NCI-H526 treated with DMSO at 0.1 percent for 48 hours (cell line): ENCODE measurements around the gene SLC66A1.

Experiments
- DNase-seq: peaks from one replicate; lab custom pipeline; 2025; lab: John Stamatoyannopoulos, UW

SLC66A1 gene

DNA sequence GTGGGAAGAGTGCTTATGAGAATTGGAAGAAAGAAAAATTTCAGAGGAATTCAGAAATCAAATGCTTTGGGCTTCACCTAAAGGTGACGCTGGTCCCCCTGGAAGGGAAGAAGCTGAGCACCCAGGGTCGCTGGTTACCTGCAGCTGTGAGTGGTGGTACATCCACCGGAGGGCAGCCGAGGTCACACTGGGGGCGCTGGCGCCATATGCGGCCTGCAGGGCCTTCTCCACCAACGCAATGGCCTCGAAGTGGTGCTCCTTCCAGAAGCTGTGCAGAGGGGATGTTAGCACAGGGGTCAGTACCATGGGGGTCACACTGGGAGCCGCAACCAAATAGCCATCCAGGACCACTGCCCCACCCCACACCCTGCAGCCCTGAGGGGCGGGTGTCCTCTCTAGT lies 6.2 kb upstream of the SLC66A1 start:
- no peak for DNase-seq

DNA sequence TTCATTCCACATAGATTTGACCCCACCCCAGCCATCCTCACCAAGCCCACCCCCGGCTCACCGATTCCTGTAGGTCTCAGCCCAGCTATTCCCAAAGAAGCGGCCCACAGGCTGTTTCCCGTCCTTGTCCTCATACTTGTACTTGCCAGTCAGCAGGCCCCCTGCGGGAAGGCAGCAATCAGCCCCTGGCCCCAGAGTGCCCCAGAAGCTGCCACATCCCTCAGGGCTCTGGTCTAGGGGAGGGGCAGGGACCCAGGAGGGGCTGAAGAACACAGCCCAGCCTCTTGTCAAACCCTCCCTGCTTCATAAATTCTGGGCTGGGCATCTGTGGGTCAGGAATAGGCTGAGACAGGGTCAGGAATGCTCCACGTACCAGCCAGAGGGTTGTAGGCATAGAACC lies 5.2 kb upstream of the SLC66A1 start:
- DNase-seq = no peak

- no peak for DNase-seq
These were observed 4.2 kb upstream of the SLC66A1 start for GRCh38 chr1:19307794-19308508.

DNA sequence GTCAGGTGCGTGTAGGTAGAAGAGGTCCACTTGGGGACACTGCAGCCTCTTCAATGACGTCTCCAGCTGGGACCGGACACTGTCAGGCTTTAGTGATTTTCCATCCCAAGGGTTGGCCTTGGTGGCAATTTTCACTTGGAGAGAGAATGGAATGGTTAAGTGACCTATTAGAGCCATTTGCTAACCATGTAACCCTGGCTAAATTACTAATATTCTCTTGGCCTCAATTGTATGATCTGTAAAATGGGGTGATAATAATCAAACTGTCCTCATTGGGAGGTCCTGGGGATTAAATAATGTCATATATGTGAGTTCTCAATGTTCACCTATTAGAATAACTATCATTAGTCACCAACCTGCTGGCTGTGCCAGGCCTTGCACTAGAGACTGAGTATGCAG lies 3.6 kb upstream of the SLC66A1 start:
- no peak for DNase-seq

DNA sequence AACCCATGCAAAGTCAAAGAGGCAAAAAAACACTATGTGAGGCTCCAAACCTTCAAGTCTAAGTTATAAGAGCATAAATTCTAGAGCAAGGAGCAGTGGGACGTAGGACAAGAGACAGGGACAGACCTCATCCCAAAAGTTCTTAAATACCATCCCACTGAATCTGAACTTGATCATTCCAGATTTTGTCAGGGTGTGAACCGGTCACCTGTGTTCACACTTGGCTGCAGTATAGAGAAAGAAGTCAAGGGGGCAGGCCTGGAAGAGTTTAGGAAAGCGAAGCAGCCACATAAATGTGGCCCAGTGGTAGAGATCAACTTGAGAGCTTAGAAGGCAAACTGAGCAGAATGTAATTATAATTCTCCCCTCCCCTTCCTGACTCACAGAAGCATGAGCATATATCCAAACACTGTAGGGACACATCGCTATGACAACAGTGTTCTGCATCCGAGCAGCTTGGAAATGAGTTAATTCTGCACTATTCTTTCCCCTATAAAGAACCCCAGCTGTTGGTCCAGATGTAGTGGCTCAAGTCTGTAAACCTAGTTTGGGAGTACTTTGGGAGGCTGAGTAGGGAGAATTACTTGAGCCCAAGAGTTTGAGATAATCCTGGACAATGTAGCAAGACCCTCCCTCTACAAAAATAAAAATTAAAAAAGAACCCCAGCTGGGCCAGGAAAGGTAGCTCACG lies 2.9 kb upstream of the SLC66A1 start:
- no peak for DNase-seq

DNA sequence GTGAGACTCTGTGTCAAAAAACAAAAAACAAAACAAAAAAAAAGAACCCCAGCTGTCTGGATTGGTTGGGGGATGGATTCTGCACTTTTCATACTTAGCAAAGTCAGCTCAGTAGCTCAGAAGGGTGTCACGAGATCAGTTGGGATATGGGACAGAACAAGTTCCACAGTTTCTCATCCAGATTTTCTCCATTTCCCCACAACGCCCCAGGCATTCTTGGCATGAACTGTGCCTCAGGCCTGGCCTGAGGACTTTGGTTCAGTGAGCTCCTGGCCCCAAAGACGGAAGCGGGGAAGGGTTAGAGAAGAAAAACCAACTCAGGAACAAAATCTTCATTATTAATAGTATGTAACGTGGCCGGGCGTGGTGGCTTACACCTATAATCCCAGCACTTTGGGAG lies 2.1 kb upstream of the SLC66A1 start:
- no peak for DNase-seq

DNA sequence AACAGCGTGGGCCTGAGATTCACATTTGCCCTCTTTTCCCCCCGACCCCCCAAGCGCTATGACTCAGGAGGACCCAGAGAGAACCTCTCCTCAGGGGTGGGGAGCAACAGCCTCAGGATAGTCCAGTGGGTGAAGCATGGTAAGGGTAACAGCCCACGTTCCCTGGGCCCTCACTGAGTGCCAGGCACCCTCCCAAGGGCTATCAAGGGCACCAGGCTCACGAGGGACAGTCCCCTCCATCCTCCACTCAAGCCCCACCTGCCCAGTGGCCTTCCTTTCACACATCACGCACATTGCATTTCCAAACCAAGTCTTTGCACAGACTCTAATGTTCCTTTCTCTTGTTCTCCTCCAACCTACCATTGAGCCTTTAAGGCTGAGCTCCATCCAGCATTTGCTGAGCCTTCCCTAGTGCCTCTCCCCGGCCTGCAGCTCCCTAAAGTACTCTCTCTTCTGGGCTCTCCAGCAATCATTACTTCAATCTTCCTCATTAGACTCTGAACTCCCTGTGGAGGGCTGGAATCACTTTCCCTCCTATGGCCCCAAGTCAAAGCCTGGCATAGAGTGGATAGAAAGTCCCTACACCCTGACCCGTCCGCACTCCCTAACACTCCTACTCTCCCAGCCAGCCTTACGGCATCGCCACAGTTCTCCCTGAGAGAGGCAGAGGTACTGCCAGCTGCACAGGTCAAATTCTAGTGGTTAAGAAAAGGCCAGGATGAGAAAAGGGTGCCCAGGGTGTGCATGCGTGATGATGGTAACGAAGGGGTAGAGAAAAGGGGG lies 1.2 kb upstream of the SLC66A1 start:
- DNase-seq = no peak

DNA sequence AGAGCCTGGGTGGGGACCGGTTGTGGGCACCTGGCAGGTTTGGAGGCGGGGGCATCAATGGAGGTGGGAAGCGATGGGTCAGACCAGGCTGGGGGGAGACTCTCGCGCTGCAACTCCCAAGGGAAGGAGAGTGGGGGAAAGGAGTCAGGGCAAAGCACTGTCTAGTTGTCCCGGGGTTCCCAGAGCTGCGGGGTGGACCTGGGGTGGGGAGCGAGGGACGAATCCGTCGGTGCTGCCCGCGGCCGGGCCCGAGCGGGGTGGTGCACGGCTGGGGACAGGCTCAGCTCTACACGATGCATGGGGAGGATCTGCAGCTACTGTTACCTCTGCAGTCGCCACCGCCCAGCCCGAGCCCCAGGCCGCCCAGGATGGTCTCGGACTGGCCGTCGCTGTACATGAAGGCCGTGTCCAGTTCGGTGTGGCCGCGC lies 609 bp upstream of the SLC66A1 start:
- DNase-seq = no peak

DNA sequence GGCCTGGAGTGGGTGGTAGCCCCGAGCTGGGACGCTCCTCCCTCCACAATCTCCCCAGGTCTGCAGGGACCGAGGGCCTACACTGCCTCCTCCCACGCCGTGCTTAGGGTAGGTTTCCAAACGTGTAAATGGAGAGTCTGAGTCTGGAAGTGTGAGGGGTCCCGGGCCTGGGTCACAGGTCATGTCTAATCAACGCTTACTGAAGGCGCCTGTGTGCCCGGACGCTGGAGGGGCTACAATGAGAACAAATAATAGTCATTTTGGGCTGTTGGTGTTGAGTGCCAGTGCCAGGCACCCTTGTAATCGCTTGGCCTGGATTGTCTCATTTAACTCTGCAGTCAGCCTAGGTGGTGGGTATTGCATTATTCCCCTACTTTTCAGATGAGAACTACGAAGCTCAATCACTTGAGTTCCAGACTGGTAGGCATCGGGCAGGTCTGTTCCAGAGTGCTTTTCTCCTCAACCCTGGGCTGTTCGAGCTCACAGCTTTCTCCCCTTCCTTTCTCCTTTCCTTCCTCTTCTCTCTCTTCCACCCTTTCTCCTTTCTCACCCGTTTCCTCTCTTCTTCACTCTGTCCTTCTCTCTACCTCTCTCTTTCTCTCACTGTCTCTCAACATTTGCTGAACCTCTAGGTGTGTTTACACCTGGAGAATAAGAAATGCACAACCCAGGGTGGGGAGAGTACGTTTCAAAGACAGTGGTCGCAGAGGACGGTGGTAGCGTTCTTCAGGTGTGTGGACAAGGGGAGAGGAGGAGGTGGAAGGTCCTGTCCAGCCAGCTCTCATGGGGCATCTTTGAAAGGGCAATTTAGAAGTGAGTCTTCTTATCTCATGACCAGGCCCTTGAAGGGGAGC lies 883 bp downstream of the SLC66A1 start:
- no peak for DNase-seq

GRCh38 chr1:19313636-19313959 lies 1.5 kb downstream of the SLC66A1 start:
- no peak for DNase-seq

- DNase-seq = no peak
These were observed 2.1 kb downstream of the SLC66A1 start for GRCh38 chr1:19313961-19314882.

DNA sequence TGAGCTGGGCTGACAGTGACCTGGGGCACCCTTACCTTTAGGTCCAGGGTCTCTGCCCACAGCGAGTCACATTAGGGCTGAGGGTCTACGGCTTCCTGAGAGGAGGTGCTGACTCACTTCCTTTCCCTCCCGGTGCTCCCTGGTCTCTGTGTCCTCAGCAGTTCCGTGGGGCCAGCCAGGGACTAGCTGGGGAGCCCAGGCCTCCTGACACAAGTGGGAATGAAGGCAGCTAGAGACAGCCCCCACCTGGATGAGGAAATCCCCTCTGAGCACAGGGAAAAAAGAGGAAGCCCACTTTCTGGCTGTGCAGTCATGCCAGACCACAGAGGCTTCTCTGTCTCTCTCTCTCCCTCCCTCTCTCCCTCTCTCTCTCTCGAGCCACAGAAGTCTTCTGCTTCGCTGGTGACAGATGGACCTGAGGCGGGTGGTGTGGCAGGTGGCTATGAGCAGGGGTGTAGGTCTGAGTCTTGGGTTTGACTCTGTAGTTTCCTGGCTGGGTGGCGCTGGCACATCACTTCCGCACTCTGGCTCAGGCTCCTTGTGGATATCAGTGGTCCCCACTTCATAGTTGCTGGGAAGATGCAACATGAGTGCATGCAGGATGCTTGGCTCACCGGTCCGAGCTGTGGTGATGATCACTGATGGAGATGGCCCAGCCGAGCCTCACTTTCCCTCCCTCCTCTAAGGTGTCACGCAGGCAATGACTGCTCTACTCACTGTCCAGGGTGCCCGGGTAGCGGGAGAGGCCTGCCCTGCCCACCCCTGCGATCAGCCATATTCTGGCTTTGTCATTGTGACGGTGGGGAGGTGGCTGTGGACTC lies 3.5 kb downstream of the SLC66A1 start:
- DNase-seq = no peak

- no peak for DNase-seq
These were observed 5.2 kb downstream of the SLC66A1 start for GRCh38 chr1:19317126-19317910.

DNA sequence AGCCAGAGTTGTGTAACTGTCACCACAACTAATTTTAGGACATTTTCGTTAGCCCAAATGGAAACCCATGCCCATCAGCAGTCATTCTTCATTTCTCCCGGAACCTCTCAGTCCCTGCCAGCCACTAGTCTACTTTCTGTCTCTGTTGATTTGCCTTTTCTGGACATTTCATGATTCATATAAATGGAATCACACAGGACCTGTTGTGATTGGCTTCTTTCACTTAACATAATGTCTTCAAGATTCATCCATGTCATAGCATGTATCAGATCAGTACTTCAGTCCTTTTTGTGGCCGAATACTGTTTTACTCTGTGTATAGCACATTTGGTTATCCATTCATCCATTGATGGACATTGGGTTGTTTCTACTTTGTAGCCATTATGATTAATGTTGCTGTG lies 7.1 kb downstream of the SLC66A1 start:
- DNase-seq = no peak

DNA sequence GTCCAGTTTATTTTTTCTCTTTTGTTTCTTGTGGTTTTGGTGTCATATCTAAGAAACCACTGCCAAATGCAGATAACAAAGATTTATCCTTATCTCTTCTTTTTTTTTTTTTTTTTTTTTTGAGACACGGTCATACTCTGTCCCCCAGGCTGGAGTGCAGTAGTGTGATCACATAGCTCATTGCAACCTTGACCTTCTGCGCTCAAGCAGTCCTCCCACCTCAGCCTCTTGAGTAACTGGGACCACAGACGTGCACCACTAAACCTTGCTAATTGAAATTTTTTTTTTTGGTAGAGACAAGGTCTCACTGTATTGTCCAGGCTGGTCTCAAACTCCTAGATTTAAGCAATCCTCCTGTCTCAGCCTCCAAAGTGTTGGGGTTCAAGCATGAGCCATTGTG lies 8.9 kb downstream of the SLC66A1 start:
- no peak for DNase-seq

- DNase-seq = no peak
These were observed 10.4 kb downstream of the SLC66A1 start for GRCh38 chr1:19322481-19322880.

GRCh38 chr1:19323987-19324664 lies 12.0 kb downstream of the SLC66A1 start:
- no peak for DNase-seq

DNA sequence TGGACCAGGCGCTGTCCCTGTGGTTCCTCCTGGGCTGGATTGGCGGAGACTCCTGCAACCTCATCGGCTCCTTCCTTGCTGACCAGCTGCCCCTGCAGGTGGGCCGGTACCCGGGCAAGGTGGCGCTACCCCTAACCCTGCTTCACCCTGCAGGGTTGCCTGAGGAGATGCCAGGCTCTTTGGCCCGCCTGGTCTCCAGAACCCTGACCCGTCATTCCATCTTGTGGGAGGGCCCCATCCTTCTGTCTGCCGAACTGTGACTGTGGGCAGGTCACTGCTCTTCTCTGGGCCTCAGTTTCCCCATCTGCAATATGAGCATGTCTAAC lies 12.5 kb downstream of the SLC66A1 start:
- DNase-seq = no peak

DNA sequence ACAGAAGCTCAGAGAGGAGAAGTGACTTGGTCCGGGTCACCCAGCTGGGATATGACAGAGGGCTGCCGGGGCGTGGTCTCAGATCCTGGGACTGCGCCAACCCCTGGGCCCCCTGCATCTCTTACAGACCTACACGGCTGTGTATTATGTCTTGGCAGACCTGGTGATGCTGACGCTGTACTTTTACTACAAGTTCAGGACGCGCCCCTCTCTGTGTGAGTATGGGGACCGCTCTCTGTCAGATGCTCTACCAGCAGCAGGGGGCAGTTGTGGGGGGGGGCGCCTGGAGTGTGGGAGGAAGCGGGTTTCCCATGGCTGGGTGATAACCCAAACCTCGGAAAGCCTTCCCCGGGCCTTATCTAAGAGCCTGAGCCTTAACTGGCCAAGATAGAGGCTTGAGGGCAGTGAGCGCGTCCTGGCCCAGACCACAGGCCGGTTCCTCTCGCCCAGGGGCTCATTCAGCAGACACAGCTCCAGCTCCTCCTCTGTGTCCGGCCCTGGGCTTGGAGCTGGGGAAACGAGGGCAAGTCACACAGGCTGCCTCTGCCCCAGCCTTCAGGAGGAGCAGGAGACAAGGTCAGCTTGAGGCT lies 13.3 kb downstream of the SLC66A1 start:
- DNase-seq = no peak
